Activated CD8-positive, alpha-beta T cell treated with anti-CD3 and anti-CD28 coated beads for 36 hours (primary cell): ENCODE measurements around the gene RPUSD3. TPM values are rescaled to one million over a fixed set of nuclear protein-coding genes. Genes with fewer than 3 reads are reported as not detected.

ENCODE experiments used
- ATAC-seq: fragments of 200-7000 bp; cut with Tn5 transposase; one replicate; pipeline ENCODE4 v1.10.0; 2021; ENCODE audit warnings: mild to moderate bottlenecking, moderate library complexity
- CTCF ChIA-PET: fragments of 350-600 bp; sonication (Branson Sonifier 250); formaldehyde crosslinking; loops from one replicate; lab custom pipeline; 2021; ENCODE audit warnings: antibody characterized with exemption; lab: Charles Lee
- POLR2A ChIA-PET: fragments of 350-600 bp; sonication (Branson Sonifier 250); formaldehyde crosslinking; loops from one replicate; lab custom pipeline; 2021; ENCODE audit warnings: antibody characterized with exemption; lab: Charles Lee
- DNase-seq: peaks from one replicate; pipeline ENCODE4 v3.0.0-alpha.2; 2020
- H3K27ac Mint-ChIP-seq: one replicate; pipeline ENCODE4 v1.8.0; 2021; ENCODE audit warnings: mild to moderate bottlenecking, mixed read lengths
- H3K27me3 Mint-ChIP-seq: one replicate; pipeline ENCODE4 v1.8.0; 2021; ENCODE audit warnings: mixed read lengths
- H3K36me3 Mint-ChIP-seq: one replicate; pipeline ENCODE4 v1.8.0; 2021; ENCODE audit warnings: low read depth, mixed read lengths
- H3K4me1 Mint-ChIP-seq: one replicate; pipeline ENCODE4 v1.8.0; 2021; ENCODE audit warnings: low read depth, mixed read lengths
- H3K4me3 Mint-ChIP-seq: one replicate; pipeline ENCODE4 v1.8.0; 2021; ENCODE audit warnings: mild to moderate bottlenecking, moderate library complexity, mixed read lengths
- H3K9me3 Mint-ChIP-seq: one replicate; pipeline ENCODE4 v1.8.0; 2021; ENCODE audit warnings: mixed read lengths
- CTCF ChIP-seq: fragments of 200-600 bp; IDR thresholded peaks from one replicate; pipeline ENCODE4 v1.8.0; 2022; ENCODE audit warnings: antibody characterized with exemption, mild to moderate bottlenecking
- intact Hi-C: fragments of 100-400 bp; cut with micrococcal nuclease; formaldehyde crosslinking; loops from one replicate; pipeline ENCODE4 v1.10.0; 2022
- total RNA-seq, 2 experiments: library from RNA; stranded (reverse); gene quantifications; one replicate each; pipeline ENCODE4 v1.2.3, GENCODE V29; 2021

RPUSD3 gene
- total RNA-seq, 2 experiments from 2014 or later = 78.8 to 83.5 TPM

- CTCF ChIA-PET = no interaction called here
- H3K9me3 Mint-ChIP-seq = no peaks in the 10 kb centered on the region
Measured at GRCh38 chr3:9834520-9835380, 9.1 kb downstream of the RPUSD3 start.

GRCh38 chr3:9833078-9833477 is 10.7 kb downstream of the RPUSD3 start:
- no peaks in the 10 kb centered on the region for H3K9me3 Mint-ChIP-seq
- intact Hi-C loops = no loop called here
- H3K4me3 Mint-ChIP-seq = no peak overlapping the region
- no peak overlapping the region for H3K27ac Mint-ChIP-seq
- CTCF ChIA-PET = interaction anchor here (1.3 kb wide), 2 partner anchors 11 to 100 kb away, joined by 3 to 4 read pairs; no protein-coding TSS in a partner anchor
- H3K36me3 Mint-ChIP-seq = peaks cover 31% of the 10 kb centered on the region
- TF ChIP-seq CTCF = no peak
- POLR2A ChIA-PET = no interaction called here
- peaks cover 7% of the 10 kb centered on the region for H3K4me1 Mint-ChIP-seq
- ATAC-seq (no peak), DNase-seq (no peak)
- H3K27me3 Mint-ChIP-seq = no peaks in the 10 kb centered on the region

More at GRCh38 chr3:9834520-9835380, 9.1 kb downstream of the RPUSD3 start:
- H3K36me3 Mint-ChIP-seq = peaks cover 30% of the 10 kb centered on the region
- ATAC-seq = no peak
- no peak overlapping the region for H3K4me3 Mint-ChIP-seq
- H3K4me1 Mint-ChIP-seq = peaks cover 7% of the 10 kb centered on the region
- no peak for TF ChIP-seq CTCF
- DNase-seq = no peak
- POLR2A ChIA-PET = interaction anchor here (1.0 kb wide), 1 partner anchor 21 kb away, joined by 4 read pairs; no protein-coding TSS in a partner anchor
- H3K27me3 Mint-ChIP-seq = no peaks in the 10 kb centered on the region
- intact Hi-C loops = no loop called here
- no peak overlapping the region for H3K27ac Mint-ChIP-seq

- DNase-seq (no peak), ATAC-seq (no peak)
- POLR2A ChIA-PET = interaction anchor here (2.9 kb wide), 1 partner anchor 12 kb away, joined by 9 read pairs; no protein-coding TSS in a partner anchor
- no peaks in the 10 kb centered on the region for H3K9me3 Mint-ChIP-seq
- no peak overlapping the region for H3K4me3 Mint-ChIP-seq
- peaks cover 35% of the 10 kb centered on the region for H3K36me3 Mint-ChIP-seq
- H3K27ac Mint-ChIP-seq = peak overlapping the region; percentile 46
- intact Hi-C loops = no loop called here
- no peaks in the 10 kb centered on the region for H3K27me3 Mint-ChIP-seq
- no peak for TF ChIP-seq CTCF
- CTCF ChIA-PET = interaction anchor here (0.6 to 1.5 kb wide), 5 partner anchors 11 to 152 kb away, joined by 3 to 4 read pairs (median 3); no protein-coding TSS in a partner anchor
- H3K4me1 Mint-ChIP-seq = peaks cover 7% of the 10 kb centered on the region
Measured at GRCh38 chr3:9831253-9831652, 12.6 kb downstream of the RPUSD3 start.

- H3K4me3 Mint-ChIP-seq = no peak overlapping the region
- H3K36me3 Mint-ChIP-seq = peaks cover 22% of the 10 kb centered on the region
- H3K9me3 Mint-ChIP-seq = no peaks in the 10 kb centered on the region
- CTCF ChIA-PET = no interaction called here
- POLR2A ChIA-PET = interaction anchor here (0.6 to 1.0 kb wide), 3 partner anchors 15 to 61 kb away, joined by 3 to 4 read pairs (median 3); partner anchors contain the start of gene JAGN1
- no peak for TF ChIP-seq CTCF
- intact Hi-C loops = no loop called here
- no peak overlapping the region for H3K27ac Mint-ChIP-seq
- ATAC-seq = no peak
- H3K4me1 Mint-ChIP-seq = peaks cover 7% of the 10 kb centered on the region
- DNase-seq = no peak
- no peaks in the 10 kb centered on the region for H3K27me3 Mint-ChIP-seq
Measured at GRCh38 chr3:9828801-9829755, 14.7 kb downstream of the RPUSD3 start.
